ENCODE measurements around the gene TMEM18. TPM values are rescaled to one million over a fixed set of nuclear protein-coding genes. Genes with fewer than 3 reads are reported as not detected.

TMEM18 gene
- total RNA-seq, 4 donors from 2014 or later = 11.0 to 31.0 (median 14.5) TPM

DNA sequence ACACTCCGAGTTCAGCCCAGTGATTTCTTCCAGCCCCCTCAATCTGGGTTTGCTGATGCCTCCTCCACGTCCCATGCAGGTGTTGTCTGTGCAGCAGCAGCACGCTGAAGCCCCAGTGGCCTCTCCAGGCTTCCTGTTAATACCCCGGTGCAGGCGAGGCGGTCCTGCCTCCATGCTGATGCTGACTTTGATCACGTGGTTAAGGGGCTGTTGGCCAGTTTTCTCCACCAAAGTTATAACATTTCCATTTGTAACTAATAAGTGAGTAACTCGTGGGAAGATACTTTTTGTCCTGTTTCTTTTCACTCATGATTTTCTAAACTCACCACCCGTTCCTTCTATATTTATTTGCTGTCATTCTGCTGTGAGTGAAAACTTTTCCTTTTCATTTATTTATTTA, 42.5 kb upstream of the TMEM18 start:
- WGBS, 2 donors (ENCODE audit: low coverage in 1 of 2) = 58 to 63% methylated on average over 4 to 9 of the region's 9 CpGs
- in situ Hi-C loops (cut with MboI; ENCODE audit: low pct_ligation_motif_present in 1 of 4, low pct_unique_long_range_greater_than_20kb in 1 of 4, low sequenced_read_pairs in 3 of 4) (loop anchor here in 3 of 4 donors (10.0 to 25.0 kb wide), 3 partner anchors 818 to 843 kb away; no protein-coding TSS in a partner anchor), intact Hi-C loops (cut with DNase I; ENCODE audit: low total_unique reads) (no loop called here)
- Histone ChIP-seq H3K27me3 (peaks cover 7% of the 10 kb centered on the region), H3K36me3 (no peaks in the 10 kb centered on the region), H3K9me3 (no peaks in the 10 kb centered on the region), H3K4me1 (no peaks in the 10 kb centered on the region), H3K27ac (no peak overlapping the region), H3K4me3 (no peak overlapping the region)
- TF ChIP-seq EP300 (IDR thresholded peaks at IDR 0.05; ENCODE audit: low read depth) = no peak
- TF ChIP-seq, protein P1, sequence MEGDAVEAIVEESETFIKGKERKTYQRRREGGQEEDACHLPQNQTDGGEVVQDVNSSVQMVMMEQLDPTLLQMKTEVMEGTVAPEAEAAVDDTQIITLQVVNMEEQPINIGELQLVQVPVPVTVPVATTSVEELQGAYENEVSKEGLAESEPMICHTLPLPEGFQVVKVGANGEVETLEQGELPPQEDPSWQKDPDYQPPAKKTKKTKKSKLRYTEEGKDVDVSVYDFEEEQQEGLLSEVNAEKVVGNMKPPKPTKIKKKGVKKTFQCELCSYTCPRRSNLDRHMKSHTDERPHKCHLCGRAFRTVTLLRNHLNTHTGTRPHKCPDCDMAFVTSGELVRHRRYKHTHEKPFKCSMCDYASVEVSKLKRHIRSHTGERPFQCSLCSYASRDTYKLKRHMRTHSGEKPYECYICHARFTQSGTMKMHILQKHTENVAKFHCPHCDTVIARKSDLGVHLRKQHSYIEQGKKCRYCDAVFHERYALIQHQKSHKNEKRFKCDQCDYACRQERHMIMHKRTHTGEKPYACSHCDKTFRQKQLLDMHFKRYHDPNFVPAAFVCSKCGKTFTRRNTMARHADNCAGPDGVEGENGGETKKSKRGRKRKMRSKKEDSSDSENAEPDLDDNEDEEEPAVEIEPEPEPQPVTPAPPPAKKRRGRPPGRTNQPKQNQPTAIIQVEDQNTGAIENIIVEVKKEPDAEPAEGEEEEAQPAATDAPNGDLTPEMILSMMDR (IDR thresholded peaks at IDR 0.05) = no peak
- no peak for TF ChIP-seq POLR2AphosphoS5 (IDR thresholded peaks at IDR 0.05)
- TF ChIP-seq POLR2A (IDR thresholded peaks at IDR 0.05) = no peak
- DNase-seq = no peak

DNA sequence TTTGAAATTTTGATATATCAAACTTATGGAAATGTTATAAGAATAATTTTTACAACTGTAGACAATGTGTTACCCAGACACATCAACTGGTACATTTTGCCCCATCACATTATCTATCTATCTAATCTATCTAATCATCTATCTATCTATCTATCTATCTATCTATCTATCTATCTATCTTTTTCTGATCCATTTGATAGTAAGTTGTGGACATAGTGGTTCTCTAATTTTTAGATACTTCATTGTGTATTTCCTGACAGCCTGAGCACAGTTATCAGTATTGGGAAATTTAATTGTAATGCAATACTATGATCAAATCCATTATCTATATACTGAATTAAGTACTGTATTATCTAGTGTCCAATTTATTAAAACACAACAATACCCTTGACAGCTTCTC, 42.0 kb upstream of the TMEM18 start:
- H3K4me3 ChIP-seq = no peak overlapping the region
- H3K27me3 ChIP-seq = peaks cover 4% of the 10 kb centered on the region
- intact Hi-C loops (cut with DNase I; ENCODE audit: low total_unique reads) (no loop called here), in situ Hi-C loops (cut with MboI; ENCODE audit: low pct_ligation_motif_present in 1 of 4, low pct_unique_long_range_greater_than_20kb in 1 of 4, low sequenced_read_pairs in 3 of 4) (loop anchor here in 3 of 4 donors (10.0 to 25.0 kb wide), 3 partner anchors 818 to 843 kb away; no protein-coding TSS in a partner anchor)
- DNase-seq = no peak
- no peaks in the 10 kb centered on the region for H3K9me3 ChIP-seq
- H3K36me3 ChIP-seq = no peaks in the 10 kb centered on the region
- H3K4me1 ChIP-seq = no peaks in the 10 kb centered on the region
- no peak for TF ChIP-seq EP300 (IDR thresholded peaks at IDR 0.05; ENCODE audit: low read depth)
- no peak for TF ChIP-seq POLR2A (IDR thresholded peaks at IDR 0.05)
- TF ChIP-seq POLR2AphosphoS5 (IDR thresholded peaks at IDR 0.05) = no peak
- TF ChIP-seq, protein P1 (IDR thresholded peaks at IDR 0.05) = no peak
- H3K27ac ChIP-seq = no peak overlapping the region

DNA sequence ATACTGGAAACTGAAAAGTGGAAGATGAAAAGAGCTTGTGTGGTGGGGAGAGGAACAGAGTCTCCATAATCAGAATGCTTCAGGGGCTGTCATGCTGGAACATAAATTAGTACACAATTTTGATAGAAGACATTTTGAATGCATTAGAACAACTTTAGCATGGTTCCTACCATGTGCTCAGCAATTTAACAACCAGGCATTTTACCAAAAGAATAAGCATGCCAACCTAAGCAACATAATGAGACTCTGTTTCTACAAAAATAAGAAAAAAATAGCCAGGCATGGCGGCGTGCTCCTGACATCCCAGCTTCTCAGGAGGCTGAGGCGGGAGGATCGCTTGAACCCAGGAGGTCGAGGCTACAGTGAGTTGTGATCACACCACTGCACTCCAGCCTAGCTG, 40.5 kb upstream of the TMEM18 start:
- whole genome bisulfite sequencing, 2 donors (ENCODE audit: low coverage in 1 of 2) = 90 to 97% methylated on average over 4 to 5 of the region's 5 CpGs
- Histone ChIP-seq H3K36me3 (no peaks in the 10 kb centered on the region), H3K4me3 (no peak overlapping the region), H3K27ac (no peak overlapping the region), H3K9me3 (no peaks in the 10 kb centered on the region), H3K27me3 (peaks cover 9% of the 10 kb centered on the region), H3K4me1 (no peaks in the 10 kb centered on the region)
- TF ChIP-seq, protein P1 (IDR thresholded peaks at IDR 0.05) = no peak
- TF ChIP-seq POLR2A (IDR thresholded peaks at IDR 0.05) (no peak), POLR2AphosphoS5 (IDR thresholded peaks at IDR 0.05) (no peak), EP300 (IDR thresholded peaks at IDR 0.05; ENCODE audit: low read depth) (no peak)
- in situ Hi-C loops (cut with MboI; ENCODE audit: low pct_ligation_motif_present in 1 of 4, low pct_unique_long_range_greater_than_20kb in 1 of 4, low sequenced_read_pairs in 3 of 4) (loop anchor here in 3 of 4 donors (10.0 to 25.0 kb wide), 3 partner anchors 820 to 845 kb away; no protein-coding TSS in a partner anchor), intact Hi-C loops (cut with DNase I; ENCODE audit: low total_unique reads) (no loop called here)
- DNase-seq = no peak

DNA sequence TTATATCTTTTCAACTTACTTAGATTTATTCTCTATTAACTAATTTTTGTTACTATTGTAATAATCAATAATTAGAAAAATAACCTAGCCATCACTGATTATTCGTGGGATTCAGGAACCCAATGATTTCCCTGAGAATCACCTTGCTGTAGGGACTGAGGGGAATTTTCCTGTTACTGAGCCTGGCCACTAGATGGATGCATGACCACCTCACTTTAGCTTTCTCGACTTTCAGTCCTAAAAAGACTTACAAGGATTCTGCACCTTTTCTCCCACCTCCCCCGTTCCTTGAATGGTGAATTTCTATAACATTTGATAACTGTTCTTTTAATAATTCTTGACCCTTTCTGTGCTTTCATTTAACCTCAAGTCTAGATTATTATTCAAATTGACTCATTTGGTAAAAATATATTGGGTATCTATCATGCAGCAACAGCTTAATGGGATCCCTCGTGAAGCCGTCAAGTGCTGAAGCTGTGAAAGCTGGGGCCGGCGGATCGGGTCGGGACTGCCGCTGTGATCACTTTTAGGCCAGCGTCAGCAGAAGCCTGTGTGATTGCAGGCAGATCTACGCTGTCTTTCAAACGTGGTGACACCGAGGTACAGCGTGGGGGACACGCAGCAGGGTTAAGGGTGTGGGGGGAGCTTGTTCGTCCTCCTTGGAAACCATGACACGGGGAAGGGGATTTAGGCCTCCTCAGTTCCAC, 38.8 kb upstream of the TMEM18 start:
- TF ChIP-seq, protein P1 (IDR thresholded peaks at IDR 0.05) = no peak
- TF ChIP-seq POLR2A (IDR thresholded peaks at IDR 0.05) (no peak), POLR2AphosphoS5 (IDR thresholded peaks at IDR 0.05) (no peak), EP300 (IDR thresholded peaks at IDR 0.05; ENCODE audit: low read depth) (no peak)
- Histone ChIP-seq H3K27me3 (peaks cover 24% of the 10 kb centered on the region), H3K4me3 (no peak overlapping the region), H3K27ac (no peak overlapping the region), H3K36me3 (no peaks in the 10 kb centered on the region), H3K9me3 (no peaks in the 10 kb centered on the region), H3K4me1 (no peaks in the 10 kb centered on the region)
- DNase-seq = no peak
- WGBS, 2 donors (ENCODE audit: low coverage in 1 of 2) = 54 to 76% methylated on average over 3 to 18 of the region's 18 CpGs
- intact Hi-C loops (cut with DNase I; ENCODE audit: low total_unique reads) = no loop called here
- in situ Hi-C loops (cut with MboI; ENCODE audit: low pct_ligation_motif_present in 1 of 4, low pct_unique_long_range_greater_than_20kb in 1 of 4, low sequenced_read_pairs in 3 of 4) = loop anchor here in 3 of 4 donors (10.0 to 25.0 kb wide), 3 partner anchors 821 to 846 kb away; no protein-coding TSS in a partner anchor

Data from transverse colon (tissue), 4 donors.